Mesendoderm (in vitro differentiated cells): ENCODE measurements around the gene PACSIN2.
"Not testable (repeated sequence)": the region's sequence is repeated elsewhere in the genome, so short reads cannot be mapped to it uniquely, and the experiment has no call there.

Experiments used
- DNase-seq: peaks from one replicate; pipeline ENCODE4 v3.0.0; 2013
- H2AK5ac ChIP-seq: 2 replicates; pipeline ENCODE4 v1.6.1; 2013; ENCODE audit warnings: low read length, inconsistent platforms
- H2BK120ac ChIP-seq: 2 replicates; pipeline ENCODE4 v1.6.1; 2013; ENCODE audit warnings: low read depth, mild to moderate bottlenecking, low read length, moderate library complexity, mixed read lengths
- H2BK15ac ChIP-seq: replicated peaks from 2 replicates; pipeline ENCODE4 v1.6.1; 2013; ENCODE audit warnings: low read depth, mild to moderate bottlenecking, moderate library complexity
- H2BK5ac ChIP-seq: 2 replicates; pipeline ENCODE4 v1.6.1; 2013; ENCODE audit warnings: low read length, inconsistent platforms
- H3K18ac ChIP-seq: 2 replicates; pipeline ENCODE4 v1.6.1; 2013; ENCODE audit warnings: mild to moderate bottlenecking, low read length, mixed read lengths
- H3K23ac ChIP-seq: one replicate; pipeline ENCODE4 v1.6.1; 2013; ENCODE audit warnings: low read length
- H3K27ac ChIP-seq: 2 replicates; pipeline ENCODE4 v1.5.1; 2013; ENCODE audit warnings: low read depth, mild to moderate bottlenecking, inconsistent platforms, low read length, moderate library complexity
- H3K27me3 ChIP-seq: 2 replicates; pipeline ENCODE4 v1.6.1; 2013; ENCODE audit warnings: low read length, control low read depth, mild to moderate bottlenecking, inconsistent platforms; ENCODE audit not compliant: insufficient read depth, poor library complexity
- H3K36me3 ChIP-seq: 2 replicates; pipeline ENCODE4 v1.6.1; 2013; ENCODE audit warnings: low read length, inconsistent platforms; ENCODE audit not compliant: control insufficient read depth, insufficient read depth
- H3K4ac ChIP-seq: one replicate; pipeline ENCODE4 v1.6.1; 2013; ENCODE audit warnings: low read depth, mild to moderate bottlenecking, low read length, moderate library complexity
- H3K4me1 ChIP-seq: 2 replicates; pipeline ENCODE4 v1.6.1; 2013; ENCODE audit warnings: low read depth, low read length, inconsistent platforms; ENCODE audit not compliant: control insufficient read depth
- H3K4me2 ChIP-seq: 2 replicates; pipeline ENCODE4 v1.6.1; 2013; ENCODE audit warnings: low read length
- H3K4me3 ChIP-seq: 2 replicates; pipeline ENCODE4 v1.5.1; 2013; ENCODE audit warnings: mild to moderate bottlenecking, low read length
- H3K56ac ChIP-seq: one replicate; pipeline ENCODE4 v1.6.1; 2013; ENCODE audit warnings: low read length
- H3K79me1 ChIP-seq: 2 replicates; pipeline ENCODE4 v1.6.1; 2013; ENCODE audit warnings: low read length, inconsistent platforms
- H3K79me2 ChIP-seq: 2 replicates; pipeline ENCODE4 v1.6.1; 2013; ENCODE audit warnings: mild to moderate bottlenecking, low read length; ENCODE audit not compliant: control insufficient read depth, insufficient read depth
- H3K9ac ChIP-seq: 2 replicates; pipeline ENCODE4 v1.6.1; 2013; ENCODE audit warnings: low read length, inconsistent platforms
- H4K5ac ChIP-seq: one replicate; pipeline ENCODE4 v1.6.1; 2013; ENCODE audit warnings: low read length
- H4K8ac ChIP-seq: one replicate; pipeline ENCODE4 v1.6.1; 2013; ENCODE audit warnings: low read depth, mild to moderate bottlenecking, control low read depth, low read length, moderate library complexity
- WGBS: extraction: QIAGEN DNeasy Blood & Tissue Kit; methylation state at CpG from one replicate; pipeline ENCODE4 v1.1.7; 2013; ENCODE audit warnings: low lambda C conversion rate, missing lambda C conversion rate; ENCODE audit not compliant: insufficient coverage; ENCODE audit errors: extremely low coverage; 5-methylcytosine and 5-hydroxymethylcytosine counted together

PACSIN2 gene

GRCh38 chr22:42918500-42918899 lies 96.4 kb downstream of the PACSIN2 start:
- Histone ChIP-seq H3K36me3 (no peaks in the 10 kb centered on the region), H3K23ac (no peak overlapping the region), H3K27ac (peak overlapping the region; percentile 82), H2BK120ac (peak overlapping the region; percentile 86), H2BK15ac (peak overlapping the region; percentile 20), H4K8ac (no peak overlapping the region), H3K56ac (peak overlapping the region; percentile 57), H3K4me1 (peaks cover 22% of the 10 kb centered on the region), H2AK5ac (peak overlapping the region; percentile 53), H3K27me3 (no peaks in the 10 kb centered on the region), H3K79me1 (peaks cover 29% of the 10 kb centered on the region), H3K79me2 (peaks cover 34% of the 10 kb centered on the region), H3K18ac (peak overlapping the region; percentile 85), H3K9ac (no peak overlapping the region), H4K5ac (no peak overlapping the region), H3K4me2 (no peak overlapping the region), H2BK5ac (peak overlapping the region; percentile 81), H3K4me3 (no peak overlapping the region), H3K4ac (peak overlapping the region; percentile 83)
- DNase-seq = no peak
- WGBS = no CpG with 5 or more reads among the region's 4 CpGs

- not testable (repeated sequence) for H4K8ac ChIP-seq, H3K56ac ChIP-seq, H3K27ac ChIP-seq, H3K27me3 ChIP-seq, DNase-seq, H2BK120ac ChIP-seq, H4K5ac ChIP-seq, H3K4me2 ChIP-seq, H3K9ac ChIP-seq, H2BK15ac ChIP-seq, H2BK5ac ChIP-seq, H2AK5ac ChIP-seq, H3K23ac ChIP-seq, H3K36me3 ChIP-seq, H3K4me3 ChIP-seq, H3K4ac ChIP-seq, H3K18ac ChIP-seq
- H3K79me2 ChIP-seq = peaks cover 34% of the 10 kb centered on the region
- peaks cover 29% of the 10 kb centered on the region for H3K79me1 ChIP-seq
- WGBS = no CpG with 5 or more reads among the region's 6 CpGs
- H3K4me1 ChIP-seq = peaks cover 16% of the 10 kb centered on the region
These were observed 97.6 kb downstream of the PACSIN2 start for GRCh38 chr22:42917358-42917757.

GRCh38 chr22:42915980-42916765 lies 98.8 kb downstream of the PACSIN2 start:
- Histone ChIP-seq H3K4me3 (no peak overlapping the region), H3K79me2 (peaks cover 34% of the 10 kb centered on the region), H3K4me1 (peaks cover 15% of the 10 kb centered on the region), H2BK120ac (no peak overlapping the region), H2BK5ac (peak overlapping the region; percentile 52), H2AK5ac (peak overlapping the region; percentile 1), H3K4ac (no peak overlapping the region), H3K36me3 (no peaks in the 10 kb centered on the region), H3K27ac (no peak overlapping the region), H4K5ac (no peak overlapping the region), H3K18ac (peak overlapping the region; percentile 45), H3K23ac (peak overlapping the region; percentile 2), H3K27me3 (no peaks in the 10 kb centered on the region), H3K56ac (peak overlapping the region; percentile 34), H3K9ac (no peak overlapping the region), H3K79me1 (peaks cover 34% of the 10 kb centered on the region), H2BK15ac (no peak overlapping the region), H4K8ac (no peak overlapping the region), H3K4me2 (no peak overlapping the region)
- WGBS = no CpG with 5 or more reads among the region's 17 CpGs
- DNase-seq = peak; percentile 76

- Histone ChIP-seq H3K4me1 (peaks cover 15% of the 10 kb centered on the region), H2BK120ac (no peak overlapping the region), H3K4me2 (no peak overlapping the region), H3K4me3 (no peak overlapping the region), H4K8ac (no peak overlapping the region), H3K79me1 (peaks cover 32% of the 10 kb centered on the region), H2BK15ac (no peak overlapping the region), H3K56ac (no peak overlapping the region), H2AK5ac (no peak overlapping the region), H3K23ac (no peak overlapping the region), H3K27ac (no peak overlapping the region), H3K79me2 (peaks cover 32% of the 10 kb centered on the region), H3K9ac (no peak overlapping the region), H3K27me3 (no peaks in the 10 kb centered on the region), H3K36me3 (no peaks in the 10 kb centered on the region), H3K18ac (no peak overlapping the region), H4K5ac (no peak overlapping the region), H3K4ac (no peak overlapping the region), H2BK5ac (no peak overlapping the region)
- no CpG with 5 or more reads among the region's 6 CpGs for WGBS
- no peak for DNase-seq
These were observed 100.4 kb downstream of the PACSIN2 start for GRCh38 chr22:42914511-42915076.

- H2BK120ac ChIP-seq = no peak overlapping the region
- H3K79me2 ChIP-seq = peaks cover 32% of the 10 kb centered on the region
- peaks cover 34% of the 10 kb centered on the region for H3K79me1 ChIP-seq
- H3K56ac ChIP-seq = no peak overlapping the region
- peak; percentile 24 for DNase-seq
- H3K27me3 ChIP-seq = no peaks in the 10 kb centered on the region
- H3K36me3 ChIP-seq = no peaks in the 10 kb centered on the region
- WGBS = no CpG with 5 or more reads among the region's 8 CpGs
- no peak overlapping the region for H3K4me3 ChIP-seq
- no peak overlapping the region for H3K9ac ChIP-seq
- no peak overlapping the region for H2BK15ac ChIP-seq
- no peak overlapping the region for H4K5ac ChIP-seq
- peaks cover 15% of the 10 kb centered on the region for H3K4me1 ChIP-seq
- H3K18ac ChIP-seq = no peak overlapping the region
- H3K4ac ChIP-seq = no peak overlapping the region
- H3K4me2 ChIP-seq = no peak overlapping the region
- no peak overlapping the region for H4K8ac ChIP-seq
- H3K23ac ChIP-seq = no peak overlapping the region
- no peak overlapping the region for H3K27ac ChIP-seq
- H2AK5ac ChIP-seq = no peak overlapping the region
- H2BK5ac ChIP-seq = no peak overlapping the region
These were observed 101.0 kb downstream of the PACSIN2 start for GRCh38 chr22:42913874-42914510.
